ENCODE data around the gene RHBDD1. TPM values are rescaled to one million over a fixed set of nuclear protein-coding genes. Genes with fewer than 3 reads are reported as not detected.

The RHBDD1 gene
- total and polyA plus RNA-seq, 2 donors from 2014 or later: 8.3 to 49.9 TPM

DNA sequence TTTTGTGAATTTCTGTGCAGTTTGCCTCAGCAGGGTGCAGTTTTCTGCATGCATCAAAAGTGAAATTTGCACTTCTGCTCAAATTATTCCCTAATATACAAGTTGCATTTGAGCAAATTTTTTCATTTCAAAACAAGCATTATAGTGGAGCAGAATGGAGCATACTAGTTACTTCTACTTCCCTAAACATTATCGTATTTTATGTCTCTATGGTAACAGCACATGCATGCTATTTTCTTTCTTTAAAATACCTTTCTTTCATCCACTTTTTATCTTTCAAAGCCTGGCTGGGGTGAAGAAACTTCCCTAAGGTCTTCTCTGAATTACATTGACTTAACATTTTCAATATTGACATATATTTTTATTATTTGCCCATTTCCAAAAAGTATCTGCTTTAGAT is 11.2 kb downstream of the RHBDD1 start:
- H3K4me1 ChIP-seq (ENCODE audit: control insufficient read depth in 2 of 3, insufficient read depth in 2 of 3, low read depth in 1 of 3, low read length in 3 of 3): no peaks in the 10 kb centered on the region
- no peaks in the 10 kb centered on the region for H3K9me3 ChIP-seq (ENCODE audit: control insufficient read depth in 2 of 3, insufficient read depth in 1 of 3, low read length in 3 of 3)
- H3K4me3 ChIP-seq (ENCODE audit: low read length in 3 of 3): no peak overlapping the region
- H3K27me3 ChIP-seq (ENCODE audit: control insufficient read depth, insufficient read depth, low read length): no peaks in the 10 kb centered on the region
- no peak overlapping the region for H3K27ac ChIP-seq (ENCODE audit: low read depth in 2 of 2, low read length in 2 of 2)
- DNase-seq: no peak
- H3K36me3 ChIP-seq (ENCODE audit: control insufficient read depth in 2 of 3, insufficient read depth in 3 of 3, low read length in 3 of 3): no peaks in the 10 kb centered on the region
- intact Hi-C loops (cut with DNase I): no loop called here
- H3K9ac ChIP-seq (ENCODE audit: low read length in 3 of 3): no peak overlapping the region
- TF ChIP-seq CTCF (IDR thresholded peaks at IDR 0.05; ENCODE audit: borderline replicate concordance, extremely low read depth, insufficient read depth): no peak
- no peak for FAIRE-seq

- H3K36me3 ChIP-seq (ENCODE audit: control insufficient read depth in 2 of 3, insufficient read depth in 3 of 3, low read length in 3 of 3): no peaks in the 10 kb centered on the region
Measured at GRCh38 chr2:226847511-226847910, 11.7 kb downstream of the RHBDD1 start.

GRCh38 chr2:226849349-226849748 is 13.5 kb downstream of the RHBDD1 start:
- no peak for TF ChIP-seq CTCF (IDR thresholded peaks at IDR 0.05; ENCODE audit: borderline replicate concordance, extremely low read depth, insufficient read depth)
- Histone ChIP-seq H3K9ac (ENCODE audit: low read length in 3 of 3) (no peak overlapping the region), H3K4me3 (ENCODE audit: low read length in 3 of 3) (no peak overlapping the region), H3K36me3 (ENCODE audit: control insufficient read depth in 2 of 3, insufficient read depth in 3 of 3, low read length in 3 of 3) (no peaks in the 10 kb centered on the region), H3K27ac (ENCODE audit: low read depth in 2 of 2, low read length in 2 of 2) (no peak overlapping the region), H3K27me3 (ENCODE audit: control insufficient read depth, insufficient read depth, low read length) (no peaks in the 10 kb centered on the region), H3K9me3 (ENCODE audit: control insufficient read depth in 2 of 3, insufficient read depth in 1 of 3, low read length in 3 of 3) (no peaks in the 10 kb centered on the region), H3K4me1 (ENCODE audit: control insufficient read depth in 2 of 3, insufficient read depth in 2 of 3, low read depth in 1 of 3, low read length in 3 of 3) (no peaks in the 10 kb centered on the region)
- intact Hi-C loops (cut with DNase I): no loop called here
- FAIRE-seq: no peak
- DNase-seq: no peak

More at GRCh38 chr2:226847511-226847910, 11.7 kb downstream of the RHBDD1 start:
- FAIRE-seq (no peak), DNase-seq (no peak)
- H3K9me3 ChIP-seq (ENCODE audit: control insufficient read depth in 2 of 3, insufficient read depth in 1 of 3, low read length in 3 of 3): no peaks in the 10 kb centered on the region
- H3K27me3 ChIP-seq (ENCODE audit: control insufficient read depth, insufficient read depth, low read length): no peaks in the 10 kb centered on the region
- H3K4me3 ChIP-seq (ENCODE audit: low read length in 3 of 3): no peak overlapping the region
- H3K27ac ChIP-seq (ENCODE audit: low read depth in 2 of 2, low read length in 2 of 2): no peak overlapping the region
- intact Hi-C loops (cut with DNase I): no loop called here
- TF ChIP-seq CTCF (IDR thresholded peaks at IDR 0.05; ENCODE audit: borderline replicate concordance, extremely low read depth, insufficient read depth): no peak
- no peak overlapping the region for H3K9ac ChIP-seq (ENCODE audit: low read length in 3 of 3)
- H3K4me1 ChIP-seq (ENCODE audit: control insufficient read depth in 2 of 3, insufficient read depth in 2 of 3, low read depth in 1 of 3, low read length in 3 of 3): no peaks in the 10 kb centered on the region

DNA sequence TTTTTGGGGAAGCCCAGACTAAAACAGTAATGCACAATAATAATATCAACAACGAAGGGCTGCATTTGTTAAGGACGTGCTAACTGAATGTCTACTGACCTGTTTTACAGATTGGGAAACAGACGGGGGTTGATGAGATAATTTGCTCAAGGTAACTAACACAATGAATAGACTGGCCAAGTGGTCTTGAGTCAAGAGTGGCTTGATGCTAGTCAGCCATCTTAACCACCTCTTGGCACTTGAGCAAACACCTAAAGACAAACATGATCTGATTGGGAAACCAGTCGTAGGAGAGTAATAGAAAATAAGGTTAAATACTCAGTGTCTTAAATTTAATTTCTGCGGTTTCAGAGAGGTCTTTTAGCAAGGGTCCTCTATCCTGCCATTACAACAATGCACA is 14.2 kb downstream of the RHBDD1 start:
- H3K4me3 ChIP-seq (ENCODE audit: low read length in 3 of 3): no peak overlapping the region
- intact Hi-C loops (cut with DNase I): no loop called here
- H3K27ac ChIP-seq (ENCODE audit: low read depth in 2 of 2, low read length in 2 of 2): no peak overlapping the region
- no peak overlapping the region for H3K9ac ChIP-seq (ENCODE audit: low read length in 3 of 3)
- no peaks in the 10 kb centered on the region for H3K27me3 ChIP-seq (ENCODE audit: control insufficient read depth, insufficient read depth, low read length)
- no peak for TF ChIP-seq CTCF (IDR thresholded peaks at IDR 0.05; ENCODE audit: borderline replicate concordance, extremely low read depth, insufficient read depth)
- DNase-seq (no peak), FAIRE-seq (no peak)
- no peaks in the 10 kb centered on the region for H3K36me3 ChIP-seq (ENCODE audit: control insufficient read depth in 2 of 3, insufficient read depth in 3 of 3, low read length in 3 of 3)
- no peaks in the 10 kb centered on the region for H3K9me3 ChIP-seq (ENCODE audit: control insufficient read depth in 2 of 3, insufficient read depth in 1 of 3, low read length in 3 of 3)
- no peaks in the 10 kb centered on the region for H3K4me1 ChIP-seq (ENCODE audit: control insufficient read depth in 2 of 3, insufficient read depth in 2 of 3, low read depth in 1 of 3, low read length in 3 of 3)

All from kidney (tissue), 14 donors.